CD4-positive, alpha-beta memory T cell (primary cell): ENCODE results near the gene OR1M1. TPM values are rescaled to one million over a fixed set of nuclear protein-coding genes. Genes with fewer than 3 reads are reported as not detected.
"Not testable (repeated sequence)": the region's sequence is repeated elsewhere in the genome, so short reads cannot be mapped to it uniquely, and the experiment has no call there.

Experiments used
- CTCF ChIA-PET: fragments of 350-600 bp; sonication (Branson Sonifier 250); formaldehyde crosslinking; loops from one replicate; lab custom pipeline; 2021; ENCODE audit warnings: inconsistent platforms; ENCODE audit not compliant: partially characterized antibody; lab: Charles Lee
- POLR2A ChIA-PET: fragments of 350-600 bp; sonication (Branson Sonifier 250); formaldehyde crosslinking; loops from one replicate; lab custom pipeline; 2021; ENCODE audit not compliant: partially characterized antibody; lab: Charles Lee
- DNase-seq, 5 donors: peaks; one replicate each; pipeline versions ENCODE4 v3.0.0 to v3.0.0-alpha.2; 2020 to 2022; ENCODE audit warnings: mixed read lengths in 1 of 5
- H3K27ac ChIP-seq: one replicate; pipeline ENCODE4 v1.7.0; 2013; ENCODE audit warnings: low read depth, low read length
- H3K27me3 ChIP-seq: 2 replicates; pipeline ENCODE4 v1.7.0; 2013; ENCODE audit warnings: mild to moderate bottlenecking, low read length, moderate library complexity; ENCODE audit not compliant: insufficient read depth
- H3K36me3 ChIP-seq: 2 replicates; pipeline ENCODE4 v1.7.0; 2013; ENCODE audit warnings: mild to moderate bottlenecking, low read length, moderate library complexity; ENCODE audit not compliant: insufficient read depth
- H3K4me1 ChIP-seq: 2 replicates; pipeline ENCODE4 v1.7.0; 2013; ENCODE audit warnings: mild to moderate bottlenecking, low read length, moderate library complexity; ENCODE audit not compliant: insufficient read depth
- H3K4me3 ChIP-seq, 2 donors: one replicate each; pipeline ENCODE4 v1.7.0; 2013; ENCODE audit warnings: low read length in 2 of 2, mild to moderate bottlenecking in 1 of 2
- H3K9me3 ChIP-seq, 2 donors: one replicate each; pipeline ENCODE4 v1.7.0; 2013; ENCODE audit warnings: low read length in 2 of 2, control low read depth in 1 of 2; ENCODE audit not compliant: control insufficient read depth in 1 of 2
- H3K27ac Mint-ChIP-seq, 7 donors: one replicate each; pipeline ENCODE4 v1.8.0; 2020 to 2021; ENCODE audit warnings: mixed read lengths in 7 of 7, mild to moderate bottlenecking in 6 of 7, inconsistent platforms in 3 of 7, moderate library complexity in 3 of 7
- H3K27me3 Mint-ChIP-seq, 2 donors: one replicate each; pipeline ENCODE4 v1.8.0; 2020 to 2021; ENCODE audit warnings: mixed read lengths in 2 of 2
- H3K36me3 Mint-ChIP-seq, 2 donors: one replicate each; pipeline ENCODE4 v1.8.0; 2020 to 2021; ENCODE audit warnings: mixed read lengths in 2 of 2, inconsistent platforms in 1 of 2, mild to moderate bottlenecking in 1 of 2
- H3K4me1 Mint-ChIP-seq, 4 donors: one replicate each; pipeline ENCODE4 v1.8.0; 2020 to 2021; ENCODE audit warnings: mixed read lengths in 4 of 4, mild to moderate bottlenecking in 1 of 4
- H3K4me3 Mint-ChIP-seq, 8 donors: one replicate each; pipeline ENCODE4 v1.8.0; 2020 to 2021; ENCODE audit warnings: mixed read lengths in 8 of 8, mild to moderate bottlenecking in 7 of 8, moderate library complexity in 6 of 8, inconsistent platforms in 3 of 8
- H3K9me3 Mint-ChIP-seq, 8 donors: one replicate each; pipeline ENCODE4 v1.8.0; 2020 to 2021; ENCODE audit warnings: mixed read lengths in 8 of 8, mild to moderate bottlenecking in 5 of 8, inconsistent platforms in 3 of 8, moderate library complexity in 1 of 8
- intact Hi-C: fragments of 100-400 bp; cut with micrococcal nuclease; formaldehyde crosslinking; loops from one replicate; pipeline ENCODE4 v1.15.1; 2023
- polyA plus RNA-seq, 2 donors: library from polyadenylated mRNA; unstranded; fragments of 300-500 nt; fragmentation: Illumina TruSeq; gene quantifications; one replicate each; pipeline ENCODE4 v1.2.3, GENCODE V29; 2021
- total RNA-seq, 2 experiments: library from RNA; stranded (reverse); gene quantifications; one replicate each; pipeline ENCODE4 v1.2.3, GENCODE V29; 2021

OR1M1 gene
- total and polyA plus RNA-seq, 4 experiments from 2014 or later: not detected

- H3K27me3 ChIP-seq: no peaks in the 10 kb centered on the region
- POLR2A ChIA-PET: no interaction called here
These were observed 27.8 kb upstream of the OR1M1 start for GRCh38 chr19:9058905-9059667.

GRCh38 chr19:9060564-9061340 lies 26.1 kb upstream of the OR1M1 start:
- H3K36me3 Mint-ChIP-seq: no peaks in the 10 kb centered on the region
- POLR2A ChIA-PET: no interaction called here

More at GRCh38 chr19:9058905-9059667, 27.8 kb upstream of the OR1M1 start:
- Mint-ChIP-seq H3K4me3 (no peak overlapping the region), H3K4me1 (peaks cover 0 to 3% (median 0%) of the 10 kb centered on the region in 4 donors), H3K36me3 (no peaks in the 10 kb centered on the region), H3K27ac (no peak overlapping the region), H3K9me3 (peaks cover 0 to 6% (median 0%) of the 10 kb centered on the region in 8 donors), H3K27me3 (peaks cover 2 to 6% of the 10 kb centered on the region in 2 donors)
- CTCF ChIA-PET: no interaction called here
- H3K4me3 ChIP-seq: no peak overlapping the region
- no peaks in the 10 kb centered on the region for H3K36me3 ChIP-seq
- no peak for DNase-seq
- no peaks in the 10 kb centered on the region for H3K9me3 ChIP-seq
- H3K4me1 ChIP-seq: no peaks in the 10 kb centered on the region
- no peak overlapping the region for H3K27ac ChIP-seq
- intact Hi-C loops: no loop called here

GRCh38 chr19:9061879-9062278 lies 25.0 kb upstream of the OR1M1 start:
- H3K36me3 Mint-ChIP-seq: no peaks in the 10 kb centered on the region
- H3K27me3 Mint-ChIP-seq: peaks cover 0 to 4% of the 10 kb centered on the region in 2 donors
- intact Hi-C loops: no loop called here
- no peaks in the 10 kb centered on the region for H3K9me3 ChIP-seq
- no peaks in the 10 kb centered on the region for H3K27me3 ChIP-seq
- no peaks in the 10 kb centered on the region for H3K4me1 ChIP-seq
- ChIA-PET POLR2A (no interaction called here), CTCF (no interaction called here)
- H3K4me3 ChIP-seq: no peak overlapping the region
- H3K9me3 Mint-ChIP-seq: peaks cover 0 to 6% (median 0%) of the 10 kb centered on the region in 8 donors
- H3K4me1 Mint-ChIP-seq: peaks cover 0 to 3% (median 0%) of the 10 kb centered on the region in 4 donors
- no peak overlapping the region for H3K4me3 Mint-ChIP-seq
- no peak for DNase-seq
- no peak overlapping the region for H3K27ac Mint-ChIP-seq
- H3K27ac ChIP-seq: no peak overlapping the region
- H3K36me3 ChIP-seq: no peaks in the 10 kb centered on the region

More at GRCh38 chr19:9060564-9061340, 26.1 kb upstream of the OR1M1 start:
- H3K9me3 ChIP-seq: no peaks in the 10 kb centered on the region
- Mint-ChIP-seq H3K4me1 (peaks cover 0 to 3% (median 0%) of the 10 kb centered on the region in 4 donors), H3K27ac (no peak overlapping the region), H3K27me3 (peaks cover 0 to 4% of the 10 kb centered on the region in 2 donors), H3K9me3 (peaks cover 0 to 6% (median 0%) of the 10 kb centered on the region in 8 donors), H3K4me3 (no peak overlapping the region)
- no peaks in the 10 kb centered on the region for H3K27me3 ChIP-seq
- intact Hi-C loops: no loop called here
- H3K36me3 ChIP-seq: no peaks in the 10 kb centered on the region
- no peaks in the 10 kb centered on the region for H3K4me1 ChIP-seq
- DNase-seq: no peak
- no peak overlapping the region for H3K4me3 ChIP-seq
- no peak overlapping the region for H3K27ac ChIP-seq
- CTCF ChIA-PET: no interaction called here

GRCh38 chr19:9065457-9066014 lies 21.3 kb upstream of the OR1M1 start:
- DNase-seq: no peak
- Mint-ChIP-seq H3K4me1 (no peaks in the 10 kb centered on the region), H3K36me3 (no peaks in the 10 kb centered on the region), H3K27me3 (no peaks in the 10 kb centered on the region), H3K9me3 (peaks cover 0 to 2% (median 0%) of the 10 kb centered on the region in 8 donors), H3K4me3 (no peak overlapping the region), H3K27ac (no peak overlapping the region)
- no peak overlapping the region for H3K4me3 ChIP-seq
- no peaks in the 10 kb centered on the region for H3K27me3 ChIP-seq
- H3K27ac ChIP-seq: no peak overlapping the region
- H3K9me3 ChIP-seq: no peaks in the 10 kb centered on the region
- no peaks in the 10 kb centered on the region for H3K4me1 ChIP-seq
- no peaks in the 10 kb centered on the region for H3K36me3 ChIP-seq
- ChIA-PET CTCF (no interaction called here), POLR2A (no interaction called here)
- intact Hi-C loops: no loop called here

GRCh38 chr19:9070066-9070465 lies 16.8 kb upstream of the OR1M1 start:
- no peaks in the 10 kb centered on the region for H3K36me3 Mint-ChIP-seq
- Histone ChIP-seq H3K4me3 (no peak overlapping the region), H3K27ac (no peak overlapping the region), H3K4me1 (no peaks in the 10 kb centered on the region), H3K9me3 (no peaks in the 10 kb centered on the region), H3K36me3 (no peaks in the 10 kb centered on the region), H3K27me3 (no peaks in the 10 kb centered on the region)
- H3K27ac Mint-ChIP-seq: no peak overlapping the region
- DNase-seq: no peak
- peaks cover 0 to 2% of the 10 kb centered on the region in 2 donors for H3K27me3 Mint-ChIP-seq
- H3K9me3 Mint-ChIP-seq: no peaks in the 10 kb centered on the region
- H3K4me1 Mint-ChIP-seq: no peaks in the 10 kb centered on the region
- intact Hi-C loops: no loop called here
- ChIA-PET CTCF (no interaction called here), POLR2A (no interaction called here)
- no peak overlapping the region for H3K4me3 Mint-ChIP-seq

- H3K4me1 ChIP-seq, DNase-seq, H3K36me3 Mint-ChIP-seq, H3K36me3 ChIP-seq, H3K27me3 ChIP-seq, H3K9me3 ChIP-seq, H3K27ac ChIP-seq, POLR2A ChIA-PET, H3K27ac Mint-ChIP-seq, H3K4me3 Mint-ChIP-seq, intact Hi-C loops, H3K4me1 Mint-ChIP-seq, H3K9me3 Mint-ChIP-seq, CTCF ChIA-PET, H3K27me3 Mint-ChIP-seq, H3K4me3 ChIP-seq: not testable (repeated sequence)
These were observed 15.1 kb upstream of the OR1M1 start for GRCh38 chr19:9071720-9072119.

GRCh38 chr19:9073806-9074205 lies 13.1 kb upstream of the OR1M1 start:
- Mint-ChIP-seq H3K27ac (no peak overlapping the region), H3K36me3 (no peaks in the 10 kb centered on the region), H3K9me3 (no peaks in the 10 kb centered on the region), H3K4me1 (no peaks in the 10 kb centered on the region), H3K4me3 (no peak overlapping the region), H3K27me3 (peaks cover 0 to 2% of the 10 kb centered on the region in 2 donors)
- ChIA-PET POLR2A (no interaction called here), CTCF (no interaction called here)
- Histone ChIP-seq H3K36me3 (no peaks in the 10 kb centered on the region), H3K27ac (no peak overlapping the region), H3K27me3 (no peaks in the 10 kb centered on the region), H3K4me3 (no peak overlapping the region), H3K4me1 (no peaks in the 10 kb centered on the region), H3K9me3 (no peaks in the 10 kb centered on the region)
- intact Hi-C loops: no loop called here
- no peak for DNase-seq
